GM12878 (cell line): ENCODE data around the gene LRRC8D. TPM values are rescaled to one million over a fixed set of nuclear protein-coding genes. Genes with fewer than 3 reads are reported as not detected.

Source experiments
- ATAC-seq: fragments of 200-7000 bp; cut with Tn5 transposase; 3 replicates; pipeline ENCODE4 v1.9.1; 2020; ENCODE audit warnings: mild to moderate bottlenecking, moderate library complexity
- BruUV-seq: library from RNA; stranded (reverse); fragments of 400-500 nt; replicated peaks from 2 replicates; lab custom pipeline; 2021; lab: Mats Ljungman, UMichigan
- CTCF ChIA-PET: fragments of 300-600 bp; sonication (Branson Sonifier 250); formaldehyde crosslinking; extraction: SDS; loops from one replicate; lab custom pipeline; 2021; ENCODE audit warnings: inconsistent platforms; lab: Yijun Ruan, JAX
- POLR2A ChIA-PET: fragments of 350-600 bp; formaldehyde crosslinking; extraction: SDS; loops from one replicate; lab custom pipeline; 2021; ENCODE audit warnings: inconsistent platforms; lab: Charles Lee
- RAD21 ChIA-PET: fragments of 300-600 bp; sonication (Branson Sonifier 250); formaldehyde crosslinking; loops from one replicate; lab custom pipeline; 2023; ENCODE audit warnings: antibody characterized with exemption; ENCODE audit not compliant: unreplicated experiment; lab: Charles Lee
- SMC1A ChIA-PET: fragments of 300-600 bp; sonication (Branson Sonifier 250); formaldehyde crosslinking; loops from one replicate; lab custom pipeline; 2023; ENCODE audit not compliant: unreplicated experiment, uncharacterized antibody; lab: Charles Lee
- DNase-seq: peaks from one replicate; pipeline ENCODE4 v3.0.0-alpha.2; 2011; ENCODE audit warnings: low read depth, low spot score
- FAIRE-seq: peaks from 3 replicates; lab custom pipeline; 2011; peaks lifted over from hg19 to GRCh38; lab: Jason Lieb, UNC
- H2AFZ ChIP-seq: 2 replicates; pipeline ENCODE4 v1.6.0; 2011; ENCODE audit warnings: low read depth, low read length, control low read depth; ENCODE audit not compliant: control insufficient read depth
- H3K27ac ChIP-seq: 2 replicates; pipeline ENCODE4 v1.5.1; 2011; ENCODE audit warnings: control low read depth; ENCODE audit not compliant: control insufficient read depth, insufficient read depth
- H3K27me3 ChIP-seq, 2 experiments: replicated peaks in 1 of 2; 2 replicates each; pipeline versions ENCODE4 v1.6.0 to v1.6.1; 2011; ENCODE audit warnings: low read length in 1 of 2; ENCODE audit not compliant: control insufficient read depth in 2 of 2, insufficient read depth in 2 of 2
- H3K36me3 ChIP-seq, 2 experiments: 2 replicates each; pipeline ENCODE4 v1.5.1; 2011; ENCODE audit warnings: low read length in 1 of 2; ENCODE audit not compliant: control insufficient read depth in 2 of 2, insufficient read depth in 2 of 2
- H3K4me1 ChIP-seq: 2 replicates; pipeline ENCODE4 v1.6.1; 2011; ENCODE audit warnings: mild to moderate bottlenecking, low read length, moderate library complexity, mixed read lengths; ENCODE audit not compliant: control insufficient read depth, insufficient read depth
- H3K4me2 ChIP-seq: 2 replicates; pipeline ENCODE4 v1.6.0; 2011; ENCODE audit warnings: control low read depth; ENCODE audit not compliant: control insufficient read depth, insufficient read depth
- H3K4me3 ChIP-seq: fragments of 200-600 bp; sonication (generic); 2 replicates; pipeline ENCODE4 v1.5.1; 2016
- H3K79me2 ChIP-seq: 2 replicates; pipeline ENCODE4 v1.6.0; 2011; ENCODE audit warnings: low read length; ENCODE audit not compliant: control insufficient read depth, insufficient read depth
- H3K9ac ChIP-seq: 2 replicates; pipeline ENCODE4 v1.8.0; 2011; ENCODE audit warnings: low read length, control low read depth, mixed read lengths; ENCODE audit not compliant: control insufficient read depth, insufficient read depth
- H3K9me3 ChIP-seq: replicated peaks from 3 replicates; pipeline ENCODE4 v1.5.1; 2011; ENCODE audit warnings: mild to moderate bottlenecking, low read length; ENCODE audit not compliant: control insufficient read depth, insufficient read depth
- H4K20me1 ChIP-seq: 2 replicates; pipeline ENCODE4 v1.6.0; 2011; ENCODE audit not compliant: control insufficient read depth, insufficient read depth
- EGR1 ChIP-seq, 2 experiments: IDR thresholded peaks; 1 replicate in 1 of 2; 2 replicates in 1 of 2; pipeline ENCODE4 v1.6.1; 2011 to 2012; ENCODE audit warnings: low read depth in 2 of 2, low read length in 2 of 2, borderline replicate concordance in 1 of 2, mild to moderate bottlenecking in 1 of 2, moderate library complexity in 1 of 2
- HDAC2 ChIP-seq: fragments of 200-600 bp; sonication (generic); IDR thresholded peaks from 2 replicates; pipeline ENCODE4 v1.6.1; 2017
- IRF4 ChIP-seq: IDR thresholded peaks from 2 replicates; pipeline ENCODE4 v1.6.1; 2011; ENCODE audit warnings: low read depth, low read length
- NBN ChIP-seq: fragments of 450-650 bp; IDR thresholded peaks from 2 replicates; pipeline ENCODE4 v1.6.1; 2016
- NFYA ChIP-seq: IDR thresholded peaks from 2 replicates; pipeline ENCODE4 v1.6.1; 2011; ENCODE audit warnings: low read depth, mild to moderate bottlenecking, low read length, improper control_type of control experiment, borderline replicate concordance
- NR2C2 ChIP-seq: IDR thresholded peaks from 2 replicates; pipeline ENCODE4 v1.6.1; 2011; ENCODE audit warnings: borderline replicate concordance, low read depth; ENCODE audit not compliant: control insufficient read depth, insufficient read length
- RFX5 ChIP-seq: IDR thresholded peaks from 2 replicates; pipeline ENCODE4 v1.6.1; 2011; ENCODE audit warnings: low read depth, low read length, improper control_type of control experiment
- SMC3 ChIP-seq: IDR thresholded peaks from 2 replicates; pipeline ENCODE4 v1.6.1; 2011; ENCODE audit warnings: low read length, improper control_type of control experiment, borderline replicate concordance
- ZNF384 ChIP-seq: IDR thresholded peaks from 2 replicates; pipeline ENCODE4 v1.6.1; 2012; ENCODE audit warnings: low read depth, mild to moderate bottlenecking, low read length, improper control_type of control experiment, borderline replicate concordance
- WGBS: methylation state at CpG from one replicate; pipeline ENCODE4 v1.1.6; 2016; ENCODE audit warnings: low lambda C conversion rate; ENCODE audit not compliant: insufficient replicate concordance, insufficient coverage; ENCODE audit errors: missing lambda C conversion rate; 5-methylcytosine and 5-hydroxymethylcytosine counted together
- in situ Hi-C: fragments of 300-500 bp; cut with MboI; formaldehyde crosslinking; loops from 9 replicates; pipeline ENCODE4 v1.14.3; 2018; ENCODE audit warnings: mixed read lengths
- intact Hi-C: fragments of 100-400 bp; cut with micrococcal nuclease; formaldehyde crosslinking; loops from one replicate; pipeline ENCODE4 v1.14.2; 2022; ENCODE audit not compliant: unreplicated experiment
- polyA plus RNA-seq, 11 experiments: library from polyadenylated mRNA; depleted of rRNA in 4 of 11; unstranded in 6 of 11; stranded (reverse) in 5 of 11; fragments of >200 nt; fragmentation: Nextera tagmentation in 4 of 11; fragmentation: Illumina TruSeq in 1 of 11; extraction: Ambion mirVana in 4 of 11; extraction: Trizol in 1 of 11; gene quantifications; 1 replicate in 1 of 11; 2 replicates in 10 of 11; pipeline versions ENCODE4 v1.2.1 to v1.2.3, GENCODE V29; 2011 to 2016; ENCODE audit warnings: inconsistent platforms in 2 of 11, missing spikeins in 2 of 11, low read depth in 1 of 11
- total RNA-seq, 4 experiments: library from RNA; depleted of rRNA in 3 of 4; stranded (reverse); fragments of >200 nt in 3 of 4; fragmentation: Illumina TruSeq in 1 of 4; extraction: Trizol in 1 of 4; gene quantifications; 2 replicates each; pipeline versions ENCODE4 v1.2.1 to v1.2.3, GENCODE V29; 2013 to 2021
- TF ChIP-seq, protein P1 (sequence below): fragments of 450-650 bp; IDR thresholded peaks from 2 replicates; pipeline ENCODE4 v1.6.1; 2017; ENCODE audit warnings: mild to moderate bottlenecking, moderate library complexity

Gene LRRC8D
- total and polyA plus RNA-seq, 10 of the 15 experiments (the other 5 are each of a cell fraction or from before 2014, with no cell fraction given): 5.6 to 44.1 (median 26.8) TPM

DNA sequence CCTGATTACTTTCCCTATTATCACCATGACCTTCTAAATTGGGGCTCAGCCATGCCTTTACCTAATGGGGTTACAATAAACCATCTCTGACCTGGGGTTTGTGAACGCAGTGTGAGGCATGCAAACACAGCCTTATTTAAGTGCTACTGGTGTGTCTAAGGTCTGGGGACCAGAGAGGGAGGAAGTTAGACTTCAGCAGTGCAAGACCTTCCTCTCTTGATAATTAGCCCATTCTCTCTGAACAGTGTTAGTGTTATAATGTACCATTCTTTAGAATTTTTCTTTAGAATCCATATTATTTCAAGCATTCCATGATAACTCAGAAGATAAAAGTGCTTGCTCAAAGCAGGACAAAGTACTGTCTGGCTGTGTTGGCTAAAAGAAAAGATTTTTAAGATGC, 10.5 kb upstream of the LRRC8D start:
- ChIA-PET SMC1A (interaction anchor here (1.6 to 5.3 kb wide), 2 partner anchors 29 to 176 kb away, joined by 7 to 41 read pairs; no protein-coding TSS in a partner anchor), CTCF (interaction anchor here (2.3 kb wide), 1 partner anchor 33 kb away, joined by 9 read pairs; no protein-coding TSS in a partner anchor), RAD21 (no interaction called here), POLR2A (no interaction called here)
- Histone ChIP-seq H3K36me3 (no peaks in the 10 kb centered on the region), H3K9ac (no peak overlapping the region), H2AFZ (no peak overlapping the region), H3K4me1 (peaks cover 9% of the 10 kb centered on the region), H3K9me3 (no peaks in the 10 kb centered on the region), H4K20me1 (no peaks in the 10 kb centered on the region), H3K4me3 (no peak overlapping the region), H3K27me3 (no peaks in the 10 kb centered on the region; a peak in 1 of 4 replicates), H3K4me2 (no peak overlapping the region), H3K27ac (no peak overlapping the region), H3K79me2 (no peaks in the 10 kb centered on the region)
- FAIRE-seq (no peak), DNase-seq (no peak), ATAC-seq (peak; percentile 44; the same call in 1 of the 3 replicates)
- no TSS peak for BruUV-seq
- TF ChIP-seq NR2C2 (no peak), IRF4 (no peak), HDAC2 (no peak), RFX5 (no peak), EGR1 (IDR thresholded peaks at IDR 0.05; ENCODE audit: borderline replicate concordance in 1 of 2, low read depth in 2 of 2, low read length in 2 of 2) (no peak), NFYA (no peak), ZNF384 (no peak), SMC3 (no peak), NBN (no peak)
- TF ChIP-seq, protein P1, sequence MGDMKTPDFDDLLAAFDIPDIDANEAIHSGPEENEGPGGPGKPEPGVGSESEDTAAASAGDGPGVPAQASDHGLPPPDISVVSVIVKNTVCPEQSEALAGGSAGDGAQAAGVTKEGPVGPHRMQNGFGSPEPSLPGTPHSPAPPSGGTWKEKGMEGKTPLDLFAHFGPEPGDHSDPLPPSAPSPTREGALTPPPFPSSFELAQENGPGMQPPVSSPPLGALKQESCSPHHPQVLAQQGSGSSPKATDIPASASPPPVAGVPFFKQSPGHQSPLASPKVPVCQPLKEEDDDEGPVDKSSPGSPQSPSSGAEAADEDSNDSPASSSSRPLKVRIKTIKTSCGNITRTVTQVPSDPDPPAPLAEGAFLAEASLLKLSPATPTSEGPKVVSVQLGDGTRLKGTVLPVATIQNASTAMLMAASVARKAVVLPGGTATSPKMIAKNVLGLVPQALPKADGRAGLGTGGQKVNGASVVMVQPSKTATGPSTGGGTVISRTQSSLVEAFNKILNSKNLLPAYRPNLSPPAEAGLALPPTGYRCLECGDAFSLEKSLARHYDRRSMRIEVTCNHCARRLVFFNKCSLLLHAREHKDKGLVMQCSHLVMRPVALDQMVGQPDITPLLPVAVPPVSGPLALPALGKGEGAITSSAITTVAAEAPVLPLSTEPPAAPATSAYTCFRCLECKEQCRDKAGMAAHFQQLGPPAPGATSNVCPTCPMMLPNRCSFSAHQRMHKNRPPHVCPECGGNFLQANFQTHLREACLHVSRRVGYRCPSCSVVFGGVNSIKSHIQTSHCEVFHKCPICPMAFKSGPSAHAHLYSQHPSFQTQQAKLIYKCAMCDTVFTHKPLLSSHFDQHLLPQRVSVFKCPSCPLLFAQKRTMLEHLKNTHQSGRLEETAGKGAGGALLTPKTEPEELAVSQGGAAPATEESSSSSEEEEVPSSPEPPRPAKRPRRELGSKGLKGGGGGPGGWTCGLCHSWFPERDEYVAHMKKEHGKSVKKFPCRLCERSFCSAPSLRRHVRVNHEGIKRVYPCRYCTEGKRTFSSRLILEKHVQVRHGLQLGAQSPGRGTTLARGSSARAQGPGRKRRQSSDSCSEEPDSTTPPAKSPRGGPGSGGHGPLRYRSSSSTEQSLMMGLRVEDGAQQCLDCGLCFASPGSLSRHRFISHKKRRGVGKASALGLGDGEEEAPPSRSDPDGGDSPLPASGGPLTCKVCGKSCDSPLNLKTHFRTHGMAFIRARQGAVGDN: no peak
- in situ Hi-C loops (no loop called here), intact Hi-C loops (no loop called here)
- 0% methylated on average over 1 of the region's 1 CpG for WGBS
